ENCODE results near the gene PAH.

Gene PAH

GRCh38 chr12:102911320-102911719 lies 5.7 kb downstream of the PAH start:
- H3K4me3 ChIP-seq (ENCODE audit: severe bottlenecking), result no peak overlapping the region
- no peaks in the 10 kb centered on the region for H3K9me3 ChIP-seq (ENCODE audit: severe bottlenecking)
- TF ChIP-seq, protein P1, sequence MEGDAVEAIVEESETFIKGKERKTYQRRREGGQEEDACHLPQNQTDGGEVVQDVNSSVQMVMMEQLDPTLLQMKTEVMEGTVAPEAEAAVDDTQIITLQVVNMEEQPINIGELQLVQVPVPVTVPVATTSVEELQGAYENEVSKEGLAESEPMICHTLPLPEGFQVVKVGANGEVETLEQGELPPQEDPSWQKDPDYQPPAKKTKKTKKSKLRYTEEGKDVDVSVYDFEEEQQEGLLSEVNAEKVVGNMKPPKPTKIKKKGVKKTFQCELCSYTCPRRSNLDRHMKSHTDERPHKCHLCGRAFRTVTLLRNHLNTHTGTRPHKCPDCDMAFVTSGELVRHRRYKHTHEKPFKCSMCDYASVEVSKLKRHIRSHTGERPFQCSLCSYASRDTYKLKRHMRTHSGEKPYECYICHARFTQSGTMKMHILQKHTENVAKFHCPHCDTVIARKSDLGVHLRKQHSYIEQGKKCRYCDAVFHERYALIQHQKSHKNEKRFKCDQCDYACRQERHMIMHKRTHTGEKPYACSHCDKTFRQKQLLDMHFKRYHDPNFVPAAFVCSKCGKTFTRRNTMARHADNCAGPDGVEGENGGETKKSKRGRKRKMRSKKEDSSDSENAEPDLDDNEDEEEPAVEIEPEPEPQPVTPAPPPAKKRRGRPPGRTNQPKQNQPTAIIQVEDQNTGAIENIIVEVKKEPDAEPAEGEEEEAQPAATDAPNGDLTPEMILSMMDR (IDR thresholded peaks at IDR 0.05; ENCODE audit: poor library complexity, severe bottlenecking), result no peak
- ATAC-seq (ENCODE audit: low read depth) (no peak), DNase-seq (ENCODE audit: low spot score) (no peak)
- H3K27me3 ChIP-seq (ENCODE audit: insufficient read depth, poor library complexity, severe bottlenecking), result no peaks in the 10 kb centered on the region
- H3K4me1 ChIP-seq (ENCODE audit: insufficient read depth, poor library complexity, severe bottlenecking), result no peaks in the 10 kb centered on the region
- no peaks in the 10 kb centered on the region for H3K36me3 ChIP-seq (ENCODE audit: low read depth)
- no peak overlapping the region for H3K27ac ChIP-seq (ENCODE audit: poor library complexity, severe bottlenecking)

DNA sequence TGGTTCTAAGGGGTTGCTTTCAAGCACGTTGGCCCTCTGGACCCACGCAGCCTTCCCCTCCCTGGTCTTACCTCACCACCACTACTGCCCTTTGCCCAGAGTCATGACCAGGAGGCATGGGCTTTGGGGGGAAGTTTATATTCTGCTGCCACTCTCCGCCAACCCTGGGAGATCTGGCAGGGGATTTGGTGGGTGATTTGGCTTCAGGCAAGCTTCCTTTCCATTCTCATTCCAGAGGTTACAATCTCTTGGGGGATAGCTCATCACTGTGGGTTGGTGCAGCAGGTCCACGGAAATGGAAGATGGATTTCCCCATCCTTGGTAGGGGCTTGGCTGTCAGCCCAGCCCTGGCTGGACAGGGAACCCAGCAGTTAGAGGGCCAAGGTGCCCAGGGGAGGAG lies 6.3 kb downstream of the PAH start:
- H3K4me3 ChIP-seq (ENCODE audit: severe bottlenecking), result no peak overlapping the region
- H3K27me3 ChIP-seq (ENCODE audit: insufficient read depth, poor library complexity, severe bottlenecking), result no peaks in the 10 kb centered on the region
- DNase-seq (ENCODE audit: low spot score) (no peak), ATAC-seq (ENCODE audit: low read depth) (no peak)
- no peak overlapping the region for H3K27ac ChIP-seq (ENCODE audit: poor library complexity, severe bottlenecking)
- TF ChIP-seq, protein P1 (IDR thresholded peaks at IDR 0.05; ENCODE audit: poor library complexity, severe bottlenecking), result no peak
- no peaks in the 10 kb centered on the region for H3K9me3 ChIP-seq (ENCODE audit: severe bottlenecking)
- H3K36me3 ChIP-seq (ENCODE audit: low read depth), result no peaks in the 10 kb centered on the region
- no peaks in the 10 kb centered on the region for H3K4me1 ChIP-seq (ENCODE audit: insufficient read depth, poor library complexity, severe bottlenecking)

DNA sequence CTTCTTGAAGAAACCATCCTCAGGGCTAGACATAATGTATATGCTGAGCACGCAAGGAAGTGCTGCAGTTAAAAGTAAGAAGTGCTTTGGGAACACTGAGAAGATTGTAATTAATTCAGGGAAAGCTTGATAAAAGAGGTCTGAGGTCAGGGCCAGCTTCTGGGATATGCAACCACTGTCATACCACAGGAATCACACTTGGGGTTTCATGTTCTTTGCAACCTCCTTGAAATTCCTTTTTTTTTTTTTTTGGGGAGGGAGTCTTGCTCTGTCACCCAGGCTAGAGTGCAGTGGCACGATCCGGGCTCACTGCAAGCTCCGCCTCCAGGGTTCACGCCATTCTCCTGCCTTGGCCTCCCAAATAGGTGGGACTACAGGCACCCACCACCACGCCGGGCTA lies 6.9 kb downstream of the PAH start:
- TF ChIP-seq, protein P1 (IDR thresholded peaks at IDR 0.05; ENCODE audit: poor library complexity, severe bottlenecking), result no peak
- H3K27me3 ChIP-seq (ENCODE audit: insufficient read depth, poor library complexity, severe bottlenecking), result no peaks in the 10 kb centered on the region
- H3K4me3 ChIP-seq (ENCODE audit: severe bottlenecking), result no peak overlapping the region
- no peak overlapping the region for H3K27ac ChIP-seq (ENCODE audit: poor library complexity, severe bottlenecking)
- no peaks in the 10 kb centered on the region for H3K36me3 ChIP-seq (ENCODE audit: low read depth)
- H3K9me3 ChIP-seq (ENCODE audit: severe bottlenecking), result no peaks in the 10 kb centered on the region
- ATAC-seq (ENCODE audit: low read depth) (no peak), DNase-seq (ENCODE audit: low spot score) (no peak)
- H3K4me1 ChIP-seq (ENCODE audit: insufficient read depth, poor library complexity, severe bottlenecking), result no peaks in the 10 kb centered on the region

DNA sequence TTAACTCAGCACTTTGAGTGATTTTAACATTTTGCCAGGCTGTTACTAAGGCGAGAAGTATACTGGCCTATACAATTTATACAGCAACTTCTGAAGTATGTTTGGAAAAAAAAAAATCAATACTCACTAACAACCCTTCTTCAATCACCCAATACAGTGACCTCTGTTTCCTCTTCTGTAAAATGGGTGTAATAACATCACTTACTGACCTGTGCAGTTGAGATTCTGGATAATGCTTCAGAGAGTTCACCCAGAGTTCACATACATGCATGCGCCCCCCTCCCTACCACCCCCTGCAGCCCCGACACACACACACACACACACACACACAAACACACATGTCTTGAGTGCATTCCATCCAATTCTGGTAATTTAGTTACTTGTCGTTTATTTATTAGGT lies 9.1 kb downstream of the PAH start:
- no peaks in the 10 kb centered on the region for H3K4me1 ChIP-seq (ENCODE audit: insufficient read depth, poor library complexity, severe bottlenecking)
- TF ChIP-seq, protein P1 (IDR thresholded peaks at IDR 0.05; ENCODE audit: poor library complexity, severe bottlenecking), result no peak
- no peak for DNase-seq (ENCODE audit: low spot score)

GRCh38 chr12:102905229-102905628 lies 11.8 kb downstream of the PAH start:
- Histone ChIP-seq H3K36me3 (ENCODE audit: low read depth) (no peaks in the 10 kb centered on the region), H3K9me3 (ENCODE audit: severe bottlenecking) (no peaks in the 10 kb centered on the region), H3K27me3 (ENCODE audit: insufficient read depth, poor library complexity, severe bottlenecking) (no peaks in the 10 kb centered on the region), H3K4me3 (ENCODE audit: severe bottlenecking) (no peak overlapping the region), H3K27ac (ENCODE audit: poor library complexity, severe bottlenecking) (no peak overlapping the region), H3K4me1 (ENCODE audit: insufficient read depth, poor library complexity, severe bottlenecking) (no peaks in the 10 kb centered on the region)
- ATAC-seq (ENCODE audit: low read depth), result no peak
- TF ChIP-seq, protein P1 (IDR thresholded peaks at IDR 0.05; ENCODE audit: poor library complexity, severe bottlenecking), result no peak
- DNase-seq (ENCODE audit: low spot score), result no peak

More for the DNA sequence above, 9.1 kb downstream of the PAH start:
- no peaks in the 10 kb centered on the region for H3K9me3 ChIP-seq (ENCODE audit: severe bottlenecking)
- H3K27me3 ChIP-seq (ENCODE audit: insufficient read depth, poor library complexity, severe bottlenecking), result no peaks in the 10 kb centered on the region
- no peak overlapping the region for H3K27ac ChIP-seq (ENCODE audit: poor library complexity, severe bottlenecking)
- H3K36me3 ChIP-seq (ENCODE audit: low read depth), result no peaks in the 10 kb centered on the region
- ATAC-seq (ENCODE audit: low read depth), result no peak
- no peak overlapping the region for H3K4me3 ChIP-seq (ENCODE audit: severe bottlenecking)

Measured in RWPE2 (cell line).